Measurements from ENCODE around the gene WDR47.

DNA sequence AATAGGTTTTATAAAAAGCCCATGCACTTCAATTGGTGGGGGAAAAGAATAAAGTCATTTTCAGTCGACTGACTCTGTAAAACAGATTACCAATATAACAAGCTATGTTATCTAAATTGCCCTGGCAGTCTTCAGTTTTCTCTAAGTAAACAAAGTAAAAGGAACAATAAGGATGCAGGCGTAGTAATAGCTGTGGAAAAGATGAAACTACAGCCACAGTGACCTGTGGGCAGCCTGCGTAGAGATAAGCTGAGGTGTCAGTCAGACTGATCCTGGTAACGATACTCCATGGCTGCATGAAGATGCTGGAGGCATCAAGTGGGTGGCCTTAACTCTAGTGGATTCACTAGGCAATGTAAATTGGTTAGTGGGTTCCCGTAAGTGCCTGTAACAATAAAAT, 108.0 kb downstream of the WDR47 start:
- TF ChIP-seq, protein P1, sequence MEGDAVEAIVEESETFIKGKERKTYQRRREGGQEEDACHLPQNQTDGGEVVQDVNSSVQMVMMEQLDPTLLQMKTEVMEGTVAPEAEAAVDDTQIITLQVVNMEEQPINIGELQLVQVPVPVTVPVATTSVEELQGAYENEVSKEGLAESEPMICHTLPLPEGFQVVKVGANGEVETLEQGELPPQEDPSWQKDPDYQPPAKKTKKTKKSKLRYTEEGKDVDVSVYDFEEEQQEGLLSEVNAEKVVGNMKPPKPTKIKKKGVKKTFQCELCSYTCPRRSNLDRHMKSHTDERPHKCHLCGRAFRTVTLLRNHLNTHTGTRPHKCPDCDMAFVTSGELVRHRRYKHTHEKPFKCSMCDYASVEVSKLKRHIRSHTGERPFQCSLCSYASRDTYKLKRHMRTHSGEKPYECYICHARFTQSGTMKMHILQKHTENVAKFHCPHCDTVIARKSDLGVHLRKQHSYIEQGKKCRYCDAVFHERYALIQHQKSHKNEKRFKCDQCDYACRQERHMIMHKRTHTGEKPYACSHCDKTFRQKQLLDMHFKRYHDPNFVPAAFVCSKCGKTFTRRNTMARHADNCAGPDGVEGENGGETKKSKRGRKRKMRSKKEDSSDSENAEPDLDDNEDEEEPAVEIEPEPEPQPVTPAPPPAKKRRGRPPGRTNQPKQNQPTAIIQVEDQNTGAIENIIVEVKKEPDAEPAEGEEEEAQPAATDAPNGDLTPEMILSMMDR (IDR thresholded peaks at IDR 0.05): no peak
- TF ChIP-seq ZFX (IDR thresholded peaks at IDR 0.05; ENCODE audit: borderline replicate concordance): no peak

Data from 22Rv1 (cell line).